GM19025 (cell line): ENCODE data around the gene IQUB.
"Not testable (repeated sequence)": the region's sequence is repeated elsewhere in the genome, so short reads cannot be mapped to it uniquely, and the experiment has no call there.

Source experiments
- ATAC-seq: cut with Tn5 transposase; IDR thresholded peaks from one replicate; pipeline ENCODE4 v1.9.1; 2021; ENCODE audit warnings: mild to moderate bottlenecking, low read depth, moderate library complexity; ENCODE audit not compliant: unreplicated experiment

IQUB gene

DNA sequence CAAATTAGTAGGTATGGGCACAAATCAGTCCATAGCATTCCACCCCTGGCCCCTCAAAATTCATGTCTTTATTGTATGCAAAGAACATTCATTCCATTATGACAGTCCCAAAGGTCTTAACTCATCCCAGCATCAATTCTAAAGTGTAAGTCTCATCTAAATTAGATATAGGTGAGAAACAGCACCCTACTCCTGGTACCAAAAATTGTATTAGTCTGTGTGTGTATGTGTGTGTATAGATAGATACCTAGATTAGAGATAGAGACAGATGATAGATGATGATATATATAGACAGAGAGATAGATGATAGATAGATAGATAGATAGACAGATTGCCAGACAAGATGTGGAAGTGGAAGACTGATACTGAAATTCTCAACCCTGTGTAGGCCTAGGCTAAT is 109.9 kb downstream of the IQUB start:
- no peak for ATAC-seq

DNA sequence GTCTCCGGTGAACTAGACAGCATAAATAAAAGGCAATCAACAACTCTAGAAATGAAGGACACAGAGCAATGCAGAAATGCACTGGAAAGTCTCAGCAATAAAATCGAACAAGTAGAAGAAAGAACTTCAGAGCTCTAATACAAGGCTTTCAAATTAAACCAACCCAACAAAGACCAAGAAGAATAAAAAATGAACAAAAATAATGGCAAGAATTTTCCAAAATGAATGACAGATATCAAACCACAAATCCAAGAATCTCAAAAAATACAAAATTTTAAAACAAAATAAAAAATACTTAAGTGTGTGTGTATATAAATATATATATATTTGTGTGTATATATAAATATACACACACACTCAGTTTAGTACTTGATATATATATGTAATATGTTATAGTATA is 110.8 kb downstream of the IQUB start:
- ATAC-seq: no peak

DNA sequence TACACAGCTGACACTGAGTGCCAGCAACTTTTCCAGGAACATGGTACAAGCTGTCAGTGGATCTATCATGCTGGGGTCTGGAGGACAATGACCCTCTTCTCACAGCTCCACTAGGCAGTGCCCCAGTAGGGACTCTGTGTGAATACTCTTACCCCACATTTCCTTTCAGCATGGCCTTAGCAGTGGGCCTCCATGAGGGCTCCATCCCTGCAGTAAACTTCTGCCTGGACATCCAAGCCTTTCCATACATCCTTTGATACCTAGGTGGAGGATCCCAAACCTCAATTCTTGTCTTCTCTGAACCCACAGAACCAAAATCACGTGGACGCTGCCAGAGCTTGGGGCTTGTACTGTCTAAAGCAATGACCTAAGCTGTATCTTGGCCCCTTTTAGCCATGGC is 116.8 kb downstream of the IQUB start:
- no peak for ATAC-seq

DNA sequence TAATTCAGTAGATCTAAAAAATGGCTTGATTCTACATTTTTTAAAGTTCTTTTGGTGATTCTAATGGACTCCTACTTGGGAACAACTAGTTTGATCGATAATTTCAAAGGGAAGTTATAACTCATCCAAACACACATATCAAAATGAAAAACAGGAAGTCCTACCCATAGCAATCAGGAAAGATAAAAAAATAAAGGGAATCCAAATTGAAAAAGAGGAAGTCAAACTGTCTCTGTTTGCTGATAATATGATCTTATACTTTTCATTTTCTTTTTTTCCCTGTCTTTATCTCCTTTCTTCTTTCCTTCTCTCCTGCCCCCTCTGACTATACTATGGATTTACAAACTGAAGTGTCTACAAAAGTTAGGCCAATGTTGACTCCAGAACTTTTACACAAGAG is 118.8 kb downstream of the IQUB start:
- ATAC-seq: no peak

DNA sequence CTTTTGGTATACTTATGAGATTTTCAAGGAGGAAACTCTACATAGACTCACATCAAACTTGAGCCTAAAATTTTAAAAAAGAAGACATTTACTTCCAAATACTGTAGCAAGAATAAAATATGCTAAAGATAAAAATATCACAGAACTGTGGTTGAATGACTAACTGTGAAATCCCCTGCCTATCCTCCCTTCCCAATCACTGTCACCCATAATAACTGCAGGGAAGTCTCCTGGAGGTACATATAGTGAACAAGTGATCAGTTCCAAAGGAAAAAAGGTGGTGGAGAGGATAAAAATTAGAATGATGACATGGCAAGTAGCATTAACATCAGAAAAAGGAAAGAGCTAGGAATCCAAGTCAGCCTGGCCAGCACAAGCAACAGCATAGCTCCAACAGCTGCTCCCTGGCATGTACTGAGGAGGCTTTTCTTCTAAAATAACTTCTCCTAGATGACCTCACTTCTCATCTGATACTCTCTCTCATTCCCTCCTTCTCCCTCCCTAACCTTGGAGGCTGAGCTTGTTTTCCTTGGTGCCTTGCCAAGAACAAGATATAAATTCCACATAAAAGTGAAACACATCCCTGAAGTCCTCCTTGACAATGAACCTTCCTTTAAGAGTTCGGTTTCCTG is 124.0 kb downstream of the IQUB start:
- ATAC-seq: no peak

DNA sequence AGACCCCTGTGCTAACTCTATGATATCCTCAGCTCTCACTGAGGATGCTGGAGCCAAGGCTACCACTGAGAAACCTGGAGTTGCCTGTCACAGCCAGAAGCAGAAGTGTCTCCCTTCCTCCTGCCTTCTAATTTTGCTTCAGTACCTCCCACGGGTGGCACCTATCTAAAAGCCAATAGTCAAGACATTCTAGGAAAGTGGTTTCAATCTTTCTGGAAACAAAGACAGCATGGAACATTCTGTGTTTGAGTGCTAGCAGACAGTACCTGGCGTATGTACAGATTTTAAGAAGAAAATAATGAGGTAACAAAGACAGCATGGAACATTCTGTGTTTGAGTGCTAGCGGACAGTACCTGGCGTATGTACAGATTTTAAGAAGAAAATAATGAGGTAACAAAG is 126.4 kb downstream of the IQUB start:
- not testable (repeated sequence) for ATAC-seq
